GM18508 (cell line): Measurements from ENCODE around the gene EXD1.
"Not testable (repeated sequence)": the region's sequence is repeated elsewhere in the genome, so short reads cannot be mapped to it uniquely, and the experiment has no call there.

ENCODE experiments used
- ATAC-seq: cut with Tn5 transposase; IDR thresholded peaks from one replicate; pipeline ENCODE4 v1.9.1; 2021; ENCODE audit warnings: moderate number of reproducible peaks; ENCODE audit not compliant: insufficient read depth, unreplicated experiment

EXD1 gene, protein sequence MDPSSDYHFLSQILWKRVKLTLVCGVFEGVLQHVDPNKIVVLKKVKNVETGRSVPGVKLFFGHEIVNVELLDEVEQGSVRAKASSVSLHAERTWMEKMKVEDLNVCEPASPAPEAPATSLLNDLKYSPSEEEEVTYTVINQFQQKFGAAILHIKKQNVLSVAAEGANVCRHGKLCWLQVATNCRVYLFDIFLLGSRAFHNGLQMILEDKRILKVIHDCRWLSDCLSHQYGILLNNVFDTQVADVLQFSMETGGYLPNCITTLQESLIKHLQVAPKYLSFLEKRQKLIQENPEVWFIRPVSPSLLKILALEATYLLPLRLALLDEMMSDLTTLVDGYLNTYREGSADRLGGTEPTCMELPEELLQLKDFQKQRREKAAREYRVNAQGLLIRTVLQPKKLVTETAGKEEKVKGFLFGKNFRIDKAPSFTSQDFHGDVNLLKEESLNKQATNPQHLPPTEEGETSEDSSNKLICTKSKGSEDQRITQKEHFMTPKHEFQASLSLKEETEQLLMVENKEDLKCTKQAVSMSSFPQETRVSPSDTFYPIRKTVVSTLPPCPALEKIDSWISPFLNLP

DNA sequence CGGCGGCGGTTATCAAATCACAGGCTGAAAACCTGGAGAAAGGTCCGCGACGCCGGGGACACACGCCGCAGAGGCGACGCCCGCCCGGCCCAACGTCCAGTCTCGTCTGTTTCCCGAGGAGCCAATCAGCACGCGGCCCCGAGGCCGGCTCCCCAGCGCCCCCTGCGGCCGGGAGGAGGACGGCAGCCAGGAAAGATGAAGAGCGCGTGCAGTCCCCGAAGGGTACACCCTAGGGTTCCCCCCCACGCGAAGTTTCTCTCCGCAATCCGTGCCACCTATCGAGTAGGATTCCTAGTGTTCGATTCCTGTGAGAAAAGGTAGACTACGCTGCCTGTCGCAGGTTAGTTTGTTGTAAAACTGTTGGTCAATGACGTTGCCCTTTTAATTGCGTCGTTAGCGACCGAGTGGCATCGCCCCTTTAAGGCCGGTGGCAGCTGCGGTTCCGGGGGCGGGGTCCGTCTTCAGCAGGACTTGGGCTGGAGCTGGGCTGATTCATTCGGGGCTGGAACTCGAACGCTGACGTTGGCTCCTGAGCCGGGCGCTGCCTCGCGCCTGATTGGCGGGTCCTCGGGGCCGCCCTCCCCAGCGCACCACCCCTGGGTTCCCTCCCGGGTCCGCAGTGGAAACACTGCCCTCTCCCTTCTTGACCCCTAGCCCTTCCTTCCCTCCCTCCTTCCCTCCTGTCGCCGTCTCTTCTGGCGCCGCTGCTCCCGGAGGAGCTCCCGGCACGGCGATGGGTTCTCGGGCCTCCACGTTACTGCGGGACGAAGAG is at the start of gene EXD1, which contains the start of gene CHP1:
Gene EXD1 (minus strand): TSS at position 108 of the 772 bp plus-strand sequence. CDS start 4,182 bp downstream, outside the sequence.
Gene CHP1 (plus strand): TSS at position 619 of the 772 bp plus-strand sequence. CDS start 115 bp downstream, at position 734.
- peak; percentile 70 for ATAC-seq

DNA sequence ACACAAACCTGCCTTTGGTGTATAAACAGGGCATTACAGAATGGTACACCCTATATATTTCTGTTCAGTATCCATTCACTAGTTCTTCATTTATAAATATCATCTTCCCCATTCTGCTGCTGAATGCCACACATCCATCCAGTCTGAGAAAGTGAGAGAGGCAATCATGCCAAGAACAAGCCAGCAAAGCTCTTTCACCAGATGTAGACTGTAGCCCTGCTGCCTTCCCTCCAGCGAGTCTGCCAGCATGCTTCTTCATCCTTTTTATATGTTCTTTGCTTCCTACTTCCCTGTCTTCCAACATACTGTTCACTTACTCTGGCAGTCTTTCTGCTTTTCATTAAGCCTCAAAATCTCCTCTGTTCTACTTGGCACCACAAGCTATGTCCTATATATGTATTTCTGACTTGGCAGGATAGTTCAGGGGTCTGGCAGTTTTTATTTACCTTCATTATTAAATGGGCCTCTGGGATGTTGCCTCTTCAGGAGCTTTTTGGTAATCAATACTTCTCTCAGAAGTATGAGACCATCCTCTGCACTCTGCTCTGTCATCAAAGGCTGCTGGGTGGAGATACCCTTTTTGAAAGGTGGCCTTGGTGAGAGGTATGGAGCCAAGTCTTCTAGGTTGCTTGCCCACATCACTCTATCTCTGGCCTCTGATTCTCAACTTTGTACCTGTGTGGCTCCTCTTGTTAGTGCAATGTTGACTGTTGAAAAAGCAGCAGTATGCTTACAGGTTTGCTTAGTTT is 49.2 kb upstream of the EXD1 start:
- ATAC-seq, result no peak

DNA sequence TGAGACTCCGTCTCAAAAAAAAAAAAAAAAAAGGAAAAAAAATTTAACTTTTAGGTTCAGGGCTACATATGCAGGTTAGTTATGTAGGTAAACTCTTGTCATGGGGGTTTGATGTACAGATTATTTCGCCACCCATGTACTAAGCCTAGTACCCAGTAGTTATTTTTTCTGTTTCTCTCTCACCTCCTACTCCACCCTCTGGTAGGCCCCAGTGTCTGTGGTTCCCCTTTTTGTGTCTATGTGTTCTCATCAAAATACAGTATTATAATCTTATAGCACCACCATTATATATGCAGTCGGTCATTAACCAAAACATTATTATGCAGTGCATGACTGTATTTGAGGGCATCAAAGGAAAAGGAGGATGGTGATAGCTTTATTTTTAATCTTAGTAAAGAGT is 47.8 kb upstream of the EXD1 start:
- no peak for ATAC-seq

DNA sequence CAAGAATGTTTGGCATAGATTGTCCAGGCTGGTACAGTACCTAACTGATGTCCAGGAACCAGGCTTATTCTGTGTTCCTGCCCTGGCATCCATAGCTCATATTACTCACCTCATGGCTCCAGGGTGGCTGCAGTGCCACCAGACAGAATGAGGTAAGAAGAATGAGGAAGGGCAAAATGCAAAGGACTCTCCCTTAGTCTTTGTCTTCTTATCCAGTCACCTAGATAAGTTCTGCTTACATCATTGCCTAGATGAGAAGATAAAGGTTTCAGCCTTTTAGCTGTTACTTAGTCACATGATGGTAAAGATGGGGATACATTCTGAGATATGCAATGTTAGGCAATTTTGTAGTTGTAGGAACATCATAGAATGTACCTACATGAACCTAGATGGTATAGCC is 46.3 kb upstream of the EXD1 start:
- ATAC-seq, result no peak

DNA sequence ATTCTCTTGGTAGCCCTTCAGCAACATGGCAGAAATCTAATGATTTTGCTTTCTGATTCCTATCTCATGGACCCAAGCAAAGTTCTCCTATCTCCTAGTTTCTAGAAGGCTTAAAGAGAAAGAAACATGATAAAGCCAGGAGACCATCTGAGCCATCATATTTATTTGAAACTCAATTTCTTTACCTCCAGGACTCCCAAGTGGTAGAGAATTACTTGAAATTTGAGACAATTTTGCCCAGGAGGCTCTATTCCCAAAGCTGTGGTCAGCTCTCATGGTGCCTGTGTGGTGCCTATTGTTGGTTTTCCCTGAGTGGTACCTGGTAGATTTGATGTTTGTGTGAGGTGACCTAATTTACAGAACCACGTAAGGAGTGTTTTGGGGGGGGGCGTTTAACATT is 39.3 kb upstream of the EXD1 start:
- ATAC-seq, result no peak

DNA sequence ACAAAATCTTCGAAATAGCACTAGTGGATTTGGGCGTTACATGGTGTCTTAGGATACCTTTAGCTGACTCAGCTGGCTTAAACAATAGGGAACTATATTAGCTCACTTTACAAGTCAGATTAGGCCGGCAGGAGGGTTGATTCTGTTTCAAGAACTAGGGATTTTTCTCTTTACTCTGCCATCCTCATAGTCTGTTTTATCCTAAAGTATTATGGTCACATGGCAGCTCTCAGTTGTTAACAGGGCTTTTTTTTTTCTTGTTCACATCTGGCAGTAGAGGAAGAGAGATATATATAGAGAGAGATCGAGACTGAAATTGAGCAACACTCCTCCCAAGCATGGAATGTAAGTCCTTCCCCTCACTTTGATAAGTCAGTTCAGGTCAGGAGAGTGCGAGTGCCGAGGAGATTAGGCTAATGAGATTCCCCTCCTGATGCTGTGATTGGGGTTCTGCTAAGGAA is 33.4 kb upstream of the EXD1 start:
- ATAC-seq, result no peak

DNA sequence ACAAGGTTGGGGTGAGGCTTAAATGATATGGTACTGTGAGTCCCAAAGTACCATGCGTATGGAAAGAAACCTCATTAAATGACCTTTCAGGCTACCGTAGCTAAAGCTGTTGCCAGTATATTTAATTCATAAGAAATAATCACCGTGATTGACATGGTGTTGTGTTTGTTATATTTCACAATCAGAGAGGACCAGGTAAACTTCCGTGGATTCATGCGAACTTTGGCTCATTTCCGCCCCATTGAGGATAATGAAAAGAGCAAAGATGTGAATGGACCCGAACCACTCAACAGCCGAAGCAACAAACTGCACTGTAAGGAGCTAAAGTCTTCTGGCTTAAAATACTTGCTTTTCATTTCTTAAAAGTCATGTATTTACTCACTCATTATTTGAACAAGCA is 32.0 kb upstream of the EXD1 start:
- ATAC-seq, result no peak

DNA sequence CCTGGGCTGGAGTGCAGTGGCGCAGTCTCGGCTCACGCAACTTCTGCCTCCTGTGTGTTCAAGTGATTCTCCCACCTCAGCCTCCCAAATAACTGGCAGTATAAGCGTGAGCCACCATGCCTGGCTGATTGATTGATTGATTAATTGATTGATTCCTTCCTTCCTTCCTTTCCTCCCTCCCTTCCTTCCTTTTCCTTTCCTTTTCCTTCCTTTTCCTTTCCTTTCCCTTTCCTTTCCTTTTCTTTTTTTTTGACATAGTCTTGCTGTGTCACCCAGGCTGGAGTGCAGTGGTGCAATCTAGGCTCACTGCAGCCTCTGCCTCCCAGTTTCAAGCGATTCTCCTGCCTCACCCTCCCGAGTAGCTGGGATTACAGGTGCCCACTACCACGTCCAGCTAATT is 30.4 kb upstream of the EXD1 start:
- not testable (repeated sequence) for ATAC-seq

DNA sequence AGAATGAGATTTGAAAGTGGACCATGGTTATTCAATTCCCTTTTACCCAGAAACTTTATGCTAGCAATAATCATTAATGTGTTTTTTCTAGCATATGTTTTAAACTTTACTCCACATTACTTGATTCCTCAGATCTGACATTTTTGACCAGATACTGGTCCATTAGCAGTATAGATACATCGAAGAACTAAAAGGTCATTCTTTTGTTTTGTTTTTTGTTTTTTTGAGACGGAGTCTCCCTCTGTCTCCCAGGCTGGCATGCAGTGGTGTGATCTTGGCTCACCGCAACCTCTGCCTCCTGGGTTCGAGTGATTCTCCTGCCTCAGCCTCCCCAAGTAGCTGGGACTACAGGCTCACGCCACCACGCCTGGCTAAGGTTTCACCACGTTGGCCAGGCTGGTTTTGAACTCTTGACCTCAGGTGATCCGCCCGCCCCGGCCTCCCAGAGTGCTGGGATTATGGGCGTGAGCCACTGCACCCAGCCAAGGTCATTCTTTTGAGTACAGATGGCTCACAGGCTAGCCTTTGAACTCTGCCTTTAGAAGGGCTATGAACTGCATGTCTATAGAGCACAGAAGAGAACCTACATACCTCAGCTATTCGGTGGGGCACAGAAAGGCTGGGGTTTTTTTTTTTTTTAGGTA is 29.1 kb upstream of the EXD1 start:
- no peak for ATAC-seq

DNA sequence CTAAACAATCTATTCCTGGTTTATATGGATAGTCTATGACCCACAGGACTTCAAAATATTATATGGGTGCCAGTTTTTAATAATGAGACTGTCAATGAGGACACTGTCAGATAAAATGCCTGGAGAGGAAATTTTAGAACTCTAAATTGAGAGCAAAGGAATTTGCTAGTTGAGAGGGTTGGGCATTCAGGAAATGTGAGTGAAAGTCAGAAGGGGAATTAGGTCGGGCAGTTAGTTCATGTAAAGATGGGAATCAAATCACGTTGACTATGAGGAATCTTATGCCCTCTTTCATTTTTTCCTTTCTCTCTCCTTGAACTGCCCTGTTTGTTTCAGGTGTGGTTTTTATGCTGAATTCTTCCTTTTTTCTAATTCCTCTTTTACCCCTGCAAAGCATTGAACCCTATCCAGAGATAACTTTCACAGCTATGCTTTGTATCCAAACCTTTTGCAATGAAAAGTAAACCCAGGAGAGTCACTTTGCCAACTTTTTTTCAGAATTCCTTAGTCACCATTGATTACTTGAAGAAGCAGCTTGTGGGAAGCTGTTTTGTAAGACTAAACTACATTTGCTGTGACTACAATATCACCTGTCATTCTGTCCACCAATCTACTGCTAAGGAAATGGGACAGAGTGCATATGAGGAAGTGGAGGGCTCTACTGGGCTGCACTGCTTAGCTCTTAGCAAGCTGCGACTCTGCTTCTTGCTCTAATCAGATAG is 28.4 kb upstream of the EXD1 start:
- no peak for ATAC-seq

DNA sequence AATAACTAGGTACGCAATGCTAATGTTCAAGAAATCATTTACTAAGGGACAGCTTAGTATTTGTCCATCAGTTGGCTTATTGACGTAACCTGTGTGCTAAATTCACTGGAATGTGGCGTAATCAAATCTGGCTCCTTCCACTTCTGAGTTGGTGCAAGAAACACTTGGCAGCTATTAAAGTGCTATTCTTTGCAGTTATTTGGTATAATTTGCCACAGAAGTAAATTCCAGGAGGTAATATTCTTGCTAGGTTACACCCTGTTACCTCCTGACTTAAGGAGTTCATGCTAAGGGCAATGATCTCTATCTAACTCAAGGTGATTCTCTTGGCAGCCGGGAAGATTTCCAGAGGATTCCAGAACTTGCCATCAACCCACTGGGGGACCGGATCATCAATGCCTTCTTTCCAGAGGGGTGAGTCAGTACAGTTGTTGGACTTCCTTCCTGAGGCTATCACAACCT is 26.1 kb upstream of the EXD1 start:
- no peak for ATAC-seq

DNA sequence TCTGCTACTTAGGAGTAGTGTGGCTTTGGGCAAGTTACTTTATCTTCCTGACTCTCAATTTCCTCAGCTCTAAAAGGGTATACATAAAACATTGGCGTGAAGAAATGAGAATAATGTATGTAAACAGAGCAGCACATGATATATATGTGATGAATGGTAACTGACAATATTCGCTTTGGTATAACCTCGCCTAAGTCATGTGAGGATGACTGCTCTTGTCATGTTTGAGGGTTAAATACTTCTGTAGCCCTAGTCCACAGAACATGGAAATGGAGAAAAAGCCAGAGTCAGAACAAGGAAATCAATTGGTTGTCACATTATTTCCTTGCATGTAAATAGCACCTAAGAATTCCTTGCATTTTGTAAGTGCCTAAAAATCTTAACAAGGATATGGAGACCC is 25.5 kb upstream of the EXD1 start:
- ATAC-seq, result no peak

DNA sequence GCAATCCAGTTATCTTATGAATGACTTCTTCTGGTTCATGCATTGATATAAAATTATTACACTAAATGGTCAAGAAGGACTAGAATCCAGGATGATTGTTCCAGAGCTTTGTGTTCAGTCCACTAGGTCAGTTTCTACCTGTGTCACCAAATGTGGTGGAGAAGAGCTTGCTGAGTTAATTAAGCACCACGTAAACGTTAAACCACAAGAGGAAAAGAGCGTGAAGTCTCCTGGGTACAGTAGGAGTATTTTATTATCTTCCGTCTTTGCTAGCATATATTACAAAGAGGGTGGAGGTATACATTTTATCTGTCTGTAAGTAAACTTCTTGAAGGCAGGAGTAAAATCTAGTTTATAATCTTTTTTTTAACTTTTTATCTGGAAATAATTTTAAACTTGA is 24.0 kb upstream of the EXD1 start:
- no peak for ATAC-seq

DNA sequence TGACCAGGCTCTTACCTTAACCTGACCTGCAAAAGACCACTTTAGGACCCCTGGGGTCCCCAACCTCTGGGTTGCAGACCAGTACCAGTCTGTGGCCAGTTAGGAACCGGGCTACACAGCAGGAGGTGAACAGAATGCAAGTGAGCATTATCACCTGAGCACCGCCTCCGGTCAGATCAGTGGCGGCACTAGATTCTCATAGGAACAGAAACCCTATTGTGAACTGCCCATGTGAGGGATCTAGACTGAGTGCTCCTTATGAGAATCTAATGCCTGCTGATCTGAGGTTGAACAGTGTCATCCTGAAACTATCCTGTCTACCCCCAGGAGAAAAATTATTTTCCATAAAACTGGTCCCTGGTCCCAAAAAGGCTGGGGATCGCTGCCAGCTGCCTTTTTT is 20.9 kb upstream of the EXD1 start:
- no peak for ATAC-seq

DNA sequence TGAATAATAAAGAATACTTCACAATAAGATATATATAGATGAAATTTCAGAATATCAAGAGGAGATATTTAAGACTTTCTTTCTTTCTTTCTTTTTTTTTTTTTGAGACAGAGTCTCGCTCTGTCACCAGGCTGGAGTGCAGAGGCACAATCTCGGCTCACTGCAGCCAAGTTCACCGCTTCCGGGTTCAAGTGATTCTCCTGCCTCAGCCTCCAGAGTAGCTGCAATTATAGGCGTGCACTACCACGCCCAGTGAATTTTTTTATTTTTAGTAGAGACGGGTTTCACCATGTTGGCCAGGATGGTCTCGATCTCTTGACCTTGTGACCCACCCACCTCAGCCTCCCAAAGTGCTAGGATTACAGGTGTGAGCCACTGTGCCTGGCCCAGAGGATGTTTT is 20.2 kb upstream of the EXD1 start:
- not testable (repeated sequence) for ATAC-seq

DNA sequence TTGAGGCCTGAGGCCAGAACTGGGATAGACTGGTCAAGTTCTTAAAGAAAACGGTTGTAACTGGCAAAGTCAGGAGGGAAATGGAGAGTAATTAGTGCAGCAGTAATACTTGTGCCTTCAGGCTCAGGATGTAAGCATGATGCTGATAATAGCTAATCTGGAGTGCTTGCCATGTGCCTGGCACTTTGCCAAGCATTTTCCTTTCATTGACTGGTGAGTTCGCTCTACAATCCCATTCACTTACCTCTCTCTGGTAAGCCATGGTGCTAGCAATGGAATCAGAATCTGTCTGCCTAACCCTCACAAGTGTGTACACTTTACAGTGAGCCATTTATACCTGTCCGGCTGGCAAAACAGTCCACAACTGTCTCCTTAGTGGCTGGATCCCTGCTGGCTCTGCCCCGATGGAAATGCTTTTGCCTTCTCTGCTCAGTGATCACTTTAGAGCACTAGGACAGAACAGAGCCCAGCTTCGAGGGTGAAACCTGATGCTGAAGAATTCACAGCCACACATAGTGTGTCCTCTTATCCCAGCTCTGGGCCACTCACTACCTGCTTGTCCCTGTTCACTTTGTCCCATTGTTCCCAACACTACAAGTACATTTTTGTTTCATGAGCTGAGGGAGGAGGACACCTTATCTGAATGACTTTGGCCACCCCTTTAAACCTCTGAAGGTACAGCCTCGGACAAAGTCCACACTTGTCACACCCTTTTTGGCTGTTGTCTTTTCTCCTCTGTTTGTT is 10.8 kb upstream of the EXD1 start:
- no peak for ATAC-seq

DNA sequence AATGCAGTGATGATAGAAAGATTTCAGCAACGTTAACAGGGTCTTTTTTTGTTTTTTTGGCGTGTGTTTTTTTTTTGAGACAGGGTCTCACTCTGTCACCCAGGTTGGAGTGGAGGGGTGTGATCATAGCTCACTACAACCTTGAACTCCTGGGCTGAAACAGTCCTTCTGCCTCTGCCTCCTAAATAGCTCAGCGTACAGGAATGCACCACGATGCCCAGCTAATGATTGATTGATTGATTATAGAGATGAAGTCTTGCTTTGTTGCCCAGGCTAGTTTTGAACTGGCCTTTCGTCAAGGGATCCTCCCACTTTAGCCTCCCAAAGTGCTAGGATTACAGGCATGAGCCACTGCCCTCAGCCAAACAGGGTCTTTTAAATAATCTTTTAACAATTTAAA is 7.5 kb upstream of the EXD1 start:
- ATAC-seq, result no peak

DNA sequence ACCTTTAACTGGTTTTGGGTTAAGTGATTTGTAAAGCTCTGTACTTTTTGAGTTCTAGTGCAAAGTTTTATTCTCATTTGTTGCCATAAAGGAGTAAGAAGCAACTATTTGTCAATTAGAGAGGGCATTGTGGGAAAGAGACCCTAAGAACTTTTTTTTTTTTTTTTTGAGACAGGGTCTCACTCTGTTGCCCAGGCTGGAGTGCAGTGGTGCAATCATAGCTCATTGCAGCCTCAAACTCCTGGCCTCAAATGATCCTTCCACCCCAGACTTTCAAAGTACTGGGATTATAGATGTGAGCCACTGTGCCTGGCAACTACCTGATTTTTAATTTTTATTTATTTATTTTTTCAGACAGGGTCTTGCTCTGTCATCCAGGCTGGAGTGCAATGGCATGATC is 5.4 kb upstream of the EXD1 start:
- no peak for ATAC-seq
